Activated naive CD8-positive, alpha-beta T cell treated with anti-CD3 and anti-CD28 coated beads, Interleukin-2, amount 10 ng/mL, durations not matched to agents 7 days and 5 days (primary cell): Measurements from ENCODE around the gene ATP6V1B1. TPM values are rescaled to one million over a fixed set of nuclear protein-coding genes. Genes with fewer than 3 reads are reported as not detected.
"Not testable (repeated sequence)": the region's sequence is repeated elsewhere in the genome, so short reads cannot be mapped to it uniquely, and the experiment has no call there.

ENCODE experiments used
- ATAC-seq: fragments of 150-1000 bp; cut with Tn5 transposase; one replicate; pipeline ENCODE4 v1.10.0; 2021; ENCODE audit warnings: low read depth, moderate library complexity
- POLR2A ChIA-PET: fragments of 350-600 bp; sonication (Branson Sonifier 250); formaldehyde crosslinking; loops from one replicate; lab custom pipeline; 2021; ENCODE audit warnings: antibody characterized with exemption; lab: Charles Lee
- DNase-seq: peaks from one replicate; pipeline ENCODE4 v3.0.0; 2021
- H3K27ac Mint-ChIP-seq: one replicate; pipeline ENCODE4 v1.8.0; 2022; ENCODE audit warnings: mild to moderate bottlenecking, mixed read lengths
- H3K27me3 Mint-ChIP-seq: one replicate; pipeline ENCODE4 v1.8.0; 2022; ENCODE audit warnings: mild to moderate bottlenecking, moderate library complexity, mixed read lengths
- H3K36me3 Mint-ChIP-seq: one replicate; pipeline ENCODE4 v1.8.0; 2021; ENCODE audit warnings: mild to moderate bottlenecking, mixed read lengths
- H3K4me1 Mint-ChIP-seq: one replicate; pipeline ENCODE4 v1.8.0; 2021; ENCODE audit warnings: mixed read lengths
- H3K4me3 Mint-ChIP-seq: one replicate; pipeline ENCODE4 v1.8.0; 2022; ENCODE audit warnings: mild to moderate bottlenecking, moderate library complexity, mixed read lengths
- H3K9me3 Mint-ChIP-seq: one replicate; pipeline ENCODE4 v1.8.0; 2021; ENCODE audit warnings: mixed read lengths
- total RNA-seq, 2 experiments: library from RNA; stranded (reverse); gene quantifications; one replicate each; pipeline ENCODE4 v1.2.3, GENCODE V29; 2021

ATP6V1B1 gene
- total RNA-seq, 2 experiments from 2014 or later, result not detected

DNA sequence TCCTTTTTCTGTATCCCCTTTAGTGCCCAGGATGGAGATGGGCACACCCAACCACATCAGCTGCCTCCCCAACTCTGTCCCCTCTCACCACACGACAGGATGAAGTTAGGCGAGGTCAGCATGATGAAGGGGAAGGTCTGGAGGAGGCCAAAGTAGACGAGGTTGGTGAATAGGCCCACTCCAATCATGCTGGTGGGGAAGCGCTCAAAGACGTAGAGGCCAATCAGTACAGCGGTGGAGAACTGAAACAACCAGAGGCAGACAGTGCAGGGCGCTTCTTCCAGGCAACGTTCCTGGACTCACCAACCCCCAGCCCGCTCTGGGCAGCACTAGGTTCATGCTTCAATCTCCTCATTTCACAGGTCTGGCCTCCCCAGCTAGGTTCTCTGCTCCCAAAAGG lies 56.0 kb downstream of the ATP6V1B1 start:
- H3K4me1 Mint-ChIP-seq, result peaks cover 20% of the 10 kb centered on the region

DNA sequence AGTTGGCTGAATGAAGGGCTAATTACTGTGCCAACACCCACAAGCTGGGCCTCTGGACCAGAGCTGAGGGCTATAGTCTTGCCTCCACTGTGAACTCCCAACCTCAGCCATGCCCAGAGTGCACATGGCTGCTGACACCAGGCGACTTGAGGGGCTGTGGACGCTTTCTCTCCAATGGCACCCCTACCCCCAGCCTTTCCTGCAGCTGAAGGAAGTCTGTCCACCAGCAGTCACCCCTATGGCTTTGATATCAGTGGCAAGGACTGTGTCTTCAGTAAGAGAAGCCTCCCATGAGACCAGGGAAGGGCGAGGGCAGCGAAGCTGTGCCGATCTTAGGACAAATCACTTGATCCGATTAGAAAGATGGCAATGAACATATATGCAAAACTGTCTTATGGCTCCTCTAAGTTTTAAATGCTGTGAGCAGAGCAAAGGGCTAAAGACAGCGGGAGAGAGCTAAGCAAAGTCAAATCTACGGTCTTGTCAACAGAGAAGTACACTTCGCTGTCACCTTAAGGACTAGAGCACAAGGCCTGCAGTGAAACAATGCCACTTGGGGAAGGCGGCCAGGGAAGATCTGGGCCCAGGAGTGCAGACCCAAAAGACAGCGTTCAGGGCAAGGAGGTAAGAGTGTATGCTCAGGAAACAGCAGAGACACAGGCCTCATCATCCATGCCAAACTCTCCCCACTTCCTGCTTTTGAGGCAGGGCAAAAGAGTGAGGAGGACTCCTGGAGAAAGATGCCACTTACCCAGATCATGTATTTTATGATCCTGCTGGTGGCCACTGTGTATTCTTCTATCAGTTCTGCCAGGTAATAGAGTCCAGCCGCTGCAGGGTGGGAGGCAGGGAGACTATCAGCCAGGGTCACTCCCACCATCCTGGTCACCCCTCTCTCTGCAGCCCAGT lies 57.5 kb downstream of the ATP6V1B1 start:
- DNase-seq (peak; percentile 25), ATAC-seq (no peak)
- H3K4me1 Mint-ChIP-seq, result peaks cover 20% of the 10 kb centered on the region
- peak overlapping the region; percentile 92 for H3K4me3 Mint-ChIP-seq
- peaks cover 2% of the 10 kb centered on the region for H3K36me3 Mint-ChIP-seq
- POLR2A ChIA-PET, result interaction anchor here (1.2 to 1.6 kb wide), 2 partner anchors 8 to 12 kb away, joined by 4 to 5 read pairs; no protein-coding TSS in a partner anchor
- no peaks in the 10 kb centered on the region for H3K9me3 Mint-ChIP-seq
- no peaks in the 10 kb centered on the region for H3K27me3 Mint-ChIP-seq
- peak overlapping the region; percentile 90 for H3K27ac Mint-ChIP-seq

More for the DNA sequence above, 56.0 kb downstream of the ATP6V1B1 start:
- H3K9me3 Mint-ChIP-seq, result no peaks in the 10 kb centered on the region
- H3K4me3 Mint-ChIP-seq, result no peak overlapping the region
- POLR2A ChIA-PET, result no interaction called here
- no peaks in the 10 kb centered on the region for H3K27me3 Mint-ChIP-seq
- ATAC-seq (no peak), DNase-seq (no peak)
- H3K27ac Mint-ChIP-seq, result peak overlapping the region; percentile 28
- H3K36me3 Mint-ChIP-seq, result peaks cover 2% of the 10 kb centered on the region

DNA sequence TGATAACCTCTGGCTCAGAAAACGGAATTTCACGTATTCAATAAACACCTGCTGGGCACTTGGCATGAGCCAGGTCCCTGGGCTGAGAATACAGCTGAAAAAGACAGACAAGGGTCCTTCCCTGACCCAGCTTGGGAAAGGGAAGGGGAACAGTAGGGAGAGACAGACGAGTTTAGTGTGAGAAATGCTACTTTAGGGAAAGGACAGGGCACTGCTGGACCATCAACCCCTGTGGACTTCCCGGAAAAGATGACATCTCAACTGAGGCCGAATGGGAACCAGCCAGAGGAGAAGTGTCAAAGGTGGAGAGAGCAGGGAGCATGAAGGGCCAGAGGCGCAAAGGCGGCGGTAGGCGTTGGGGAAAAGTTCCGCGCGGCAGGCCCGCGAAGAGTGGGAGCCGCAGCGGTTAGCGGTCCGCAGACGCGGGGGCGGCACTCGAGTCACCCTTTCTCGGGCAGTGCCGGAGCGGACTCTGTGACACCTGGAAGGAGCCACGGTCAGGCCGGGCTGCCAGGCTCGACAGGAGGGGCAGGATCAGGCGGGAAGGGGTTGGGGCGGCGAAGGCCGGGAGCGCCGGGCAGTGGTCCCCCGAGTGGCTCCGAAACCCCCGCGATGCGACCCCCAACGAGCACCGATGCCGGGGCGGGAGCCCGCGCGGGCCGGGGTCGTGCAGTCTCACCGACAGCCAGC lies 58.5 kb downstream of the ATP6V1B1 start:
- Mint-ChIP-seq H3K4me3 (peak overlapping the region; percentile 92), H3K27me3 (no peaks in the 10 kb centered on the region), H3K27ac (peak overlapping the region; percentile 90), H3K9me3 (no peaks in the 10 kb centered on the region), H3K36me3 (no peaks in the 10 kb centered on the region), H3K4me1 (peaks cover 26% of the 10 kb centered on the region)
- peak; percentile 17 for ATAC-seq
- POLR2A ChIA-PET, result interaction anchor here (1.2 to 1.6 kb wide), 2 partner anchors 9 to 13 kb away, joined by 4 to 5 read pairs; no protein-coding TSS in a partner anchor
- DNase-seq, result peak; percentile 62

DNA sequence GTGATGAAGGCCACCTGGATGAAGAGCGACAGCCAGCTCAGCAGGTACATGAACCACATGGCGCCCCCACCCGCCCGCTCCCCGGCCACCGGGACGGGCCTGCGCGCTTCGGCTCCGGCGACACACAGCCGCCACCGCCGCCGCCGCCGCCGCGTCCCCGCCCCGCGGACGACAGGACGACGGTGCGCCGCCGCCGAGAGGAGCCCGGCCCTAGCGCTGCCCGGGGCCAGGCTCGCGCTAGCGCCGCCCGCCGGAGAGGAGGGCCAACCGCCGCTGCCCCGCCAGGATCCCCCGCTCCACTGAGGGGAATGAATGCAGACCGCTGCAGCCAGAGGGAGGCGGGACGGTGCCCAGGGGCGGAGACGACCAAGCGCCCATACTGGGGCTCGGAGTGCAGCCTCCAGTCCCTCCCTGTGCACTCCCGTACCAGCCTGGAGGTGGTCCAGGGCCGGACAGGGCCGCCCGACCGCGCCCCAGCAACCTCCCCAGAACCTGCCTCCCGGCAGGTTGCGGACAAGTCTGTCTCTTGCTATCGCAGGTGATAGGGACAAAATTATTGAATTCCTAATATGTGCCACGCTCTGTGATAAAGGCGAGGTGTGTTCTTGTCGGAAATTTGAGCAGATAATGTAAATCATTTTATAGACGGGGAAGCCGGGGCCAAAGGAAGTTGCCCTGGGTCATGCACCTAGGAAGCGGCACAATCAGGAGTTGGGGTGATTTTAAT lies 59.2 kb downstream of the ATP6V1B1 start, which contains the start of gene TEX261:
Gene TEX261, minus strand, starts transcription at position 175 of the 727 bp plus-strand sequence. Its CDS starts 116 bp downstream, at position 59.
- H3K9me3 Mint-ChIP-seq, result no peaks in the 10 kb centered on the region
- H3K4me3 Mint-ChIP-seq, result peak within 1 kb of the TSS; percentile 92
- peak within 1 kb of the TSS; percentile 90 for H3K27ac Mint-ChIP-seq
- no peaks in the 10 kb centered on the region for H3K27me3 Mint-ChIP-seq
- DNase-seq (peak; percentile 95), ATAC-seq (peak; percentile 97)
- POLR2A ChIA-PET, result no interaction called here
- no peaks in the 10 kb centered on the region for H3K36me3 Mint-ChIP-seq
- peaks cover 33% of the 10 kb centered on the region for H3K4me1 Mint-ChIP-seq

DNA sequence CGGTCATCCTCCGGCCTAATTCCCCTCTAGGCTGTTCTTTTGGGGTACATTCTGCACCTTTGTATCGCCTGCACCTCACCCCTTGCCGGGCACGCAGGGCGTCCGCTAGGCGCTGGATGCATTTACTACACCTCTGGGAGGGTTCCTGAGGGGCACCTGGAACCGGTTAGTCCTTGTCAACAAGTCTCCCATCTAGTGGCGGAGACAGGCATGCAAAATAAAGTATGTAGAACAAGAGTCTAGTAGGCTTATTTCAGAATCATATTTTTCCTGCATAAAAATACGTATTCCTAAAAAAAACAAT lies 59.7 kb downstream of the ATP6V1B1 start:
- DNase-seq (peak; percentile 60), ATAC-seq (peak; percentile 50)
- Mint-ChIP-seq H3K27me3 (no peaks in the 10 kb centered on the region), H3K36me3 (no peaks in the 10 kb centered on the region), H3K9me3 (no peaks in the 10 kb centered on the region), H3K27ac (peak overlapping the region; percentile 83), H3K4me3 (peak overlapping the region; percentile 86), H3K4me1 (peaks cover 35% of the 10 kb centered on the region)
- POLR2A ChIA-PET, result no interaction called here

DNA sequence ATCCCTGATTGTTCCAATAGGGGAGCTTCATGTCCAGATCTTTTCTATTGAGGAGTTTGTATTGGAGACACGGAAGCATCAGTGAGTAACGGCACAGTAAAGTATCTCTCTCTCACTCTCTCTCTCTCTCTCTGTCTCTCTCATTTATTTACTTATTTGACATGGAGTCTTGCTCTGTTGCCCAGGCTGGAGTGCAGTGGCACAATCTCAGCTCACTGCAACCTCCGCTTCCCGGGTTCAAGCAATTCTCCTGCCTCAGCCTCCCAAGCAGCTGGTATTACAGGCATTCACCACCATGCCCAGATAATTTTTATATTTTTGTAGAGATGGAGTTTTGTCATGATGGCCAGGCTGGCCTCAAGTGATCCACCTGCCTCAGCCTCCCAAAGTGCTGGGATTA lies 63.2 kb downstream of the ATP6V1B1 start:
- peak; percentile 10 for DNase-seq
- ATAC-seq, H3K36me3 Mint-ChIP-seq, POLR2A ChIA-PET, H3K27me3 Mint-ChIP-seq, H3K9me3 Mint-ChIP-seq: not testable (repeated sequence)
- Mint-ChIP-seq H3K4me3 (peak overlapping the region; percentile 63), H3K27ac (peak overlapping the region; percentile 91), H3K4me1 (peaks cover 28% of the 10 kb centered on the region)

DNA sequence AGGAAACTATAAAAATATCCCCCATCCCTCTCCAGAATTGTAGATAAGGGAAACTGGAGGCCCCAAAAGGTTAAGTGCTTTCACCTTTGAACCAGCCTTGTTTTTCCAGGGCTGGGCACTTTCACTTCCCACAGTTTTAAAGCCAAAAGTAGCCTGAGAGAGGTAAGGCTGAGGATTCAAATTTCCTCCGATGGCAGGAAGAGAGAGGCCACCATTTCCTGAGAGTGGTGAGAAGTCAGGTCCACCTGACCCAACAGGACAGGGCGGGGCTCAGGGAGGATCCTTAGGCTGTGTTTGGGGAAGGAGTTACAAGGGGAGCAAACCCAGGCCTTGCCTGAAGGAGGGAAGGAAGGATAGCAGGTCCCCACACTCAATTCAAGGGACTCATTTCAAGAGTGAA lies 63.7 kb downstream of the ATP6V1B1 start:
- POLR2A ChIA-PET, result no interaction called here
- H3K27ac Mint-ChIP-seq, result peak overlapping the region; percentile 91
- peaks cover 27% of the 10 kb centered on the region for H3K4me1 Mint-ChIP-seq
- no peak for ATAC-seq
- peak overlapping the region; percentile 63 for H3K4me3 Mint-ChIP-seq
- DNase-seq, result peak; percentile 37
- H3K9me3 Mint-ChIP-seq, result no peaks in the 10 kb centered on the region
- peaks cover 2% of the 10 kb centered on the region for H3K27me3 Mint-ChIP-seq
- no peaks in the 10 kb centered on the region for H3K36me3 Mint-ChIP-seq

DNA sequence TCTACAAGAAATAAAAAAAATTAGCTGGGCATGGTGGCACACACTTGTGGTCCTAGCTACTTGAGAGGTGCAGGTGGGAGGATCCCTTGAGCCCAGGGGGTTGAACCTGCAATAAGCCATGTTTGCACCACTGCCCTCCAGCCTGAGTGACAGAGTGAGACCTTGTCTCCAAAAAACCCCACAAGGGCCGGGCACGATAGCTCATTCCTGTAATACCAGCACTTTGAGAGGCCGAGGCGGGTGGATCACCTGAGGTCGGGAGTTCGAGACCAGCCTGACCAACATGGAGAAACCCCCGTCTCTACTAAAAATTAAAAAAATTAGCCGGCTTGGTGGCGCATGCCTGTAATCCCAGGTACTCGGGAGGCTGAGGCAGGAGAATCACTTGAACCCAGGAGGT lies 64.2 kb downstream of the ATP6V1B1 start:
- POLR2A ChIA-PET, H3K9me3 Mint-ChIP-seq, H3K36me3 Mint-ChIP-seq, ATAC-seq, H3K27me3 Mint-ChIP-seq: not testable (repeated sequence)
- peak; percentile 25 for DNase-seq
- Mint-ChIP-seq H3K4me1 (peaks cover 27% of the 10 kb centered on the region), H3K27ac (peak overlapping the region; percentile 91), H3K4me3 (peak overlapping the region; percentile 63)

DNA sequence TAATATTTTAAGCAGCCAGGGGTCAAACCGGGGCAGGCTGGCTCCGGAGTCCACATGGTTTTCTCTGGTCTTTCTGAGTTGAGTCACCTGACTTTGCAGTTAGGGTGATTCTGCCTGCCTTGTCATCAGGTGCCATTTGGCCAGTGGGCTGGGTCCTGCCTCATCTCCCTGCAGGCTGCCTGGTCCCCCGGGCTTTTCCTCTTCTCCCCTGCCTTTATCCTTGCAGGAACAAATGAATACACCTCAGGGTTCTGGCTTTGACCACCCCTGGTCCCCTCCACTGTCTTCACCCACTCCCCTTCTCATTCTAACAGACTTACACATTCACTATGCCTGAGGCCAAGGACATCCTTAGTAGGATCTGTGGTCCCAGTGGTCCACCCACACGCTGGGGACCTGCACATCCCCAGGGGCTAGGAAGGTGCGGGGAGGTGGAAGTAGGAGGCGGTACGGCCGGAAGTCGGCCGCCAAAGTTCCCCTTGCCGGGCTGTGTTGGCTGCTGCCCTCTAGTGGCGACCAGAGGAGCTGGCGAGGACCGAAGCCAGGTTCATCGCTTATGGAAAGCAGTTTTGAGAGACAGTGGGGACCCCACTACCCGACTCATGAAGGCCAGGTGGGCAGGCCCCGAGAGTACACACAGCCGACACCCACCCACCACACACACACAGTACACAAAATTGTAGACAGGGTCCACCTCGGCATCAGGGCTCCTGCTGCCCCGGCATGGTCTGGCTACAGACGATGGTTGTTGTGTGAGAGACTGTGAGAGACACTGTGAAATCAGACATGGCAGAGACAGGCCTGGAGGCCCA lies 65.3 kb downstream of the ATP6V1B1 start:
- ATAC-seq, result peak; percentile 84
- no peaks in the 10 kb centered on the region for H3K9me3 Mint-ChIP-seq
- peaks cover 2% of the 10 kb centered on the region for H3K27me3 Mint-ChIP-seq
- H3K27ac Mint-ChIP-seq, result peak overlapping the region; percentile 85
- H3K36me3 Mint-ChIP-seq, result no peaks in the 10 kb centered on the region
- peak overlapping the region; percentile 80 for H3K4me3 Mint-ChIP-seq
- POLR2A ChIA-PET, result interaction anchor here (0.7 to 2.2 kb wide), 4 partner anchors 16 to 67 kb away, joined by 3 to 9 read pairs (median 4); partner anchors contain the start of genes ANKRD53 and NAGK
- peak; percentile 83 for DNase-seq
- H3K4me1 Mint-ChIP-seq, result peaks cover 22% of the 10 kb centered on the region

DNA sequence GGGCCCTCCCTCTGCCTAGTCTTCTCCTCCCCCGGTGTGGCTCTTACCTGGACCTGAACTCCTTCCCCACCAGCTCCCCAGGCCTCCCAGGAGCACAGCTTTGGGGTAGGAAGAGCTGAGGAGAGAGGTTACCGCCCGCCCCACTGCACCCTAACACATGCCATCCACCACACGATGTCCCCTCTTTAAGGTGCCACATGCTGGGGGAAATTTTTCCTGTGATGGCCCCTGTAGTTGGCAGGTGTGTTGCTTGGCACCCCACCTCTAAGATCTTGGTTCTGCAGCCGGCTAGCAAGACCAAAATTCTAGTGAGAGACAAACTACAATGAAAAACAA lies 65.9 kb downstream of the ATP6V1B1 start:
- DNase-seq, result no peak

DNA sequence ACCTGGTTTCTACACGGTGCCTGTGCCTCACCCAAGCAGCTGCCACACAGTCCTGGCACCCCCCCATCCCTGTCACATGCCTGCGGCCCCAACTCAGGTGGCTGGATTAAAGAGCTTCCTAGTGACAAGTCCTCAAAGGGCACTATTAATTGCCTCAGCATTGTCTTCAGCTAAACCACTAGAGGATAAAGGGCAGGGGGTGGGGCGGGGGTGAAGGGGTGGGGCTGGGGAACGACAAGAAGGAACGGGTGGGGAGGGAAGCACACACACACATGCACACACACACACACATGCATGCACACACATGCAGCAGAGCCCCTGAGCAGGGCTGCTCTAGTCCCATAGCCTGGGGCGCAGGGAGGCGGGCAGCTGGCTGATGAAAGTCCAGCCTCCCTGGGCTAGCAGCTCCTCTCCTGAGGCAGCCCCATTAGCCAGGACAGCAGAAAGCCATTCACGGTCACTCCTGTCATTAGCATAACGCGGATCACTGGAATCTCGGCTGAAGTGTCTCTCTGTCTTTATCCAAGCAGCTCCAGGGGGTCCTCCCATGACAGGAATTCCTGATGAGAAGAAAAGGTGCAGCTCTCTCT lies 66.4 kb downstream of the ATP6V1B1 start:
- Mint-ChIP-seq H3K27ac (no peak overlapping the region), H3K9me3 (no peaks in the 10 kb centered on the region), H3K36me3 (no peaks in the 10 kb centered on the region), H3K4me3 (no peak overlapping the region), H3K4me1 (peaks cover 21% of the 10 kb centered on the region), H3K27me3 (peaks cover 2% of the 10 kb centered on the region)
- POLR2A ChIA-PET, result interaction anchor here (1.3 to 2.2 kb wide), 2 partner anchors 17 to 66 kb away, joined by 5 to 9 read pairs; partner anchors contain the start of gene NAGK
- DNase-seq, result peak; percentile 24
- no peak for ATAC-seq

More for the DNA sequence above, 65.9 kb downstream of the ATP6V1B1 start:
- Mint-ChIP-seq H3K27me3 (peaks cover 2% of the 10 kb centered on the region), H3K4me3 (no peak overlapping the region), H3K36me3 (no peaks in the 10 kb centered on the region), H3K4me1 (peaks cover 21% of the 10 kb centered on the region), H3K27ac (peak overlapping the region; percentile 85), H3K9me3 (no peaks in the 10 kb centered on the region)
- no peak for ATAC-seq
- POLR2A ChIA-PET, result interaction anchor here (0.7 to 2.2 kb wide), 4 partner anchors 17 to 66 kb away, joined by 3 to 9 read pairs (median 4); partner anchors contain the start of genes ANKRD53 and NAGK

DNA sequence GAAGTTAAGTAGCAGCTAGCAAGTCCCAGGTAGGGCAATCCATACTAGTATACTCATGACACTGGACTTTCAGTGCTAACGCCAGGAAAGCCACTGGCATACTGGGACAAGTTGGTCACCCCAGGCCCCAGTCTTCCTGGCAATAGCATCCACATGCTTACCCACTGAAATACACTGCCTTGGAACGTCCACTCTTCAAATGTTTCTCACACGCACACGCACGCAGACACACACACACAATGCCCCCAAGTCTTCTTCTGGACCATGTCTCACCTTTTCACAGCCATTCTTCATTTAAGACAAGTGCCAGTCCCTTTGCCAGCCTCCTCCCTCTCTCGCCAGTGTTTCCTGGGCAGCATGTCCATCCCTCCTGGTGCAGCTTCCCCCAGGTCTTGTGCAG lies 67.7 kb downstream of the ATP6V1B1 start:
- H3K27ac Mint-ChIP-seq, result no peak overlapping the region
- no peak for DNase-seq
- POLR2A ChIA-PET, result no interaction called here
- no peak overlapping the region for H3K4me3 Mint-ChIP-seq
- no peak for ATAC-seq
- H3K27me3 Mint-ChIP-seq, result peaks cover 2% of the 10 kb centered on the region
- no peaks in the 10 kb centered on the region for H3K36me3 Mint-ChIP-seq
- H3K9me3 Mint-ChIP-seq, result no peaks in the 10 kb centered on the region
- peaks cover 21% of the 10 kb centered on the region for H3K4me1 Mint-ChIP-seq
